Dermis blood vessel endothelial cell (primary cell): ENCODE measurements around the gene LGR5. TPM values are rescaled to one million over a fixed set of nuclear protein-coding genes. Genes with fewer than 3 reads are reported as not detected.

Source experiments
- DNase-seq: peaks from one replicate; pipeline ENCODE4 v3.0.0; 2010
- total RNA-seq: library from RNA; depleted of rRNA; stranded (reverse); fragments of >200 nt; gene quantifications from 2 replicates; pipeline ENCODE4 v1.2.3, GENCODE V29; 2014

Gene LGR5
- total RNA-seq, 1 donor from 2014 or later, result not detected

DNA sequence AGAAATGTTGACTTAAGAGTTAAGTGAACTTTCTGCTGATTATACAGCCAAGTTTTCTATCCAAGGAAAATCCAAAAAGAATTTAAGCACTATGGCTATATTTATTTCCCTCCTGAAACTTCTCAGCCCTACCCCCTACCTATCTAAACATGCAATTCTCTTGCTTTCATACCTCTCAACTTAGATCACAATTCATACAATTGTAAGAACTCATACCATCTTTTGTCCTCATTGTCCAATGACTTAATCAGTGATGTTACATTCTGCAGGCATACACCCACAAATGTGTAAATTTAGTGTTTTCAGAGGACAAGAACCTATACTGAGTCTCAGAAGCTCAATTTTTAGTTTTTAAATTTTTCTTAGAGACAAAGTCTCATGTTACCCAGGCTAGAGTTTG lies 161.9 kb downstream of the LGR5 start:
- no peak for DNase-seq

DNA sequence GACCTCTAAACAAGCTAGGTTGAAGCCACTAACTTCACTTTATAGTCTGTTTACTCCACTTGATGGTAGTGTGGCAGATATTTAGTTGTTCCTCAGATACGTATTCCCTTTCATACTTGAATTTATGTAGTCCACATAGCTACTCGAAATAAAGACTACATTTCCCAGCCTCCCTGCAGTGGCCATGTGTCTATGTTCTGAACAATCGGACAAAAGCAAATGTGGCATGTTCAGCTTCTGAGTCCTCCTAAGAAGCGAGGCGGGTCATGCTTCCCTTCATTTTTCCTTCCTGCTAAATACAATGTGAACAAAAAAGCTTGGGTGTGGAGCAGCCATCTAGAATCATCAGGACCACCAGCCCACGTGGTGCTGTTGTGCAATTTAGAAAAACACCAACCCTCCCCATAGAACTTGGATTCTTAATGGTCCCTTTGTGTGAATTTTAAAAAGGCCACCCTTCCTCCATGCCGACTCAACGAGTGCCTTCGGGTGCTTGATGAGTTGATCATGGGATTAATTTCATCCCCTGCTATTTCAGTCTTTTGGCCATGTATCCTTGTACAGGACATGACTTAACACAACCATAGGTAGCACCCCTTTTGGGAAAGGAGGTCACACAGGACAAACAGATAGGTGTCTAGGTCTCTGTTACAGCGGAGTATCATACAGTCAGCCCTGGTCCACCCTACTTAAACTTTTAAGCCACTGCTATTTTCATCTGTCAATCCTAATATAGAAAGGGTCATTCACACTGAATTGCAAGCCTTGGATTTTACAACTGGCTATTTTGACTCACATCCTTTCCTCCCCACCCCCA lies 163.4 kb downstream of the LGR5 start:
- peak; percentile 12 for DNase-seq

DNA sequence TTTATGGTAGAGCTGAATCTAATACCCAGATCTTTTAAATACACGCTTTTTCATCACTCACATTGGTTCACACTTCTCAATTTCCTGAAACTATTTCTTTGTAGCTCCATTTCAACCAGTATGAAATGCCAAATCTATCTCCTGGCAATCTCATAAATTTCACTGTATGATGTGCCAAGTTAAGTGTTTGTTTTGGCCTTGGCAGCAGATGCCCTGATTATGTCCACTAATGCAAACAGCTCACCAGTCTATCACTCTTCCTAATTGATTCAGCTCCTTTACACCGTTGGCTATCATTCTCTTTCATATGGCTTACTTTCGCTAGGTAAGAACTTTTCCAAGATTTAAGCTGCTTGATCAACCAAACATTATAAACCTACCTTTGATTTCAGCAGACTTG lies 165.4 kb downstream of the LGR5 start:
- DNase-seq, result no peak

- no peak for DNase-seq
These were observed 168.1 kb downstream of the LGR5 start for GRCh38 chr12:71607494-71608330.

DNA sequence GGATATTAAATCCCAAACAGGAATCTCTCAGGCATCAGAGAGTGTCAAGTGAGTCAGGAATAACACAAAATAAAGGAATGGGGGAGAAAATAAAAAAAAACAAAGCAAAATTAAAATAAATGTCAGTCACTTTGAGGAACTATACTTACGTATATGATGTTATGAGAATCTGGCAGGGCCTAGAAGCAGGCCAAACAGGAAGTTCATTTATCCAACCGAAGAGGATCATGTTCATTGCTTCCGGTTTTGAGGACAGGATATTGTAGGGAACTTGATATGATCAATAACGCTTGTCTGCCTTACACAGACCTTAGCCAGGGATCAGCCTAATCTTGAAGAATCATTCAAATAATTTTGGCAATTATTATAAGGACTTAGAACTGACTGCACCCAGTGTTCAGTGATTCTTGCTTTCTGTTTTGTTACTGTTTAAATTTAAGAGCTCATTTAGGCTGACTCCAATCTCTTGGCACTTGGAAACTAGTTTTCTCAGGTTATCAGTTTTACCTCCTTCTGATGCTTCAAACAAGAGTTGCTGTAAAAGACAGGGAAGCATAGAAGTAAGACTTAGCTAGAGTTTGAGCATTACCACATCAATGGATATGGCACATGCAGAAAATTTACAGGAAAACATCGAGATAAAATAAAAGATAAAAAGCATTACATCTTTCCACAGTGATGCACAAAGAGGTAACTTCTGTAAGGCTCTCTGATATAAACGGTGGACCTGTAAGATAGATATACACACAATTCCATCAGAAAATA lies 170.6 kb downstream of the LGR5 start:
- DNase-seq, result peak; percentile 5

- no peak for DNase-seq
These were observed 182.3 kb downstream of the LGR5 start for GRCh38 chr12:71621938-71622337.

DNA sequence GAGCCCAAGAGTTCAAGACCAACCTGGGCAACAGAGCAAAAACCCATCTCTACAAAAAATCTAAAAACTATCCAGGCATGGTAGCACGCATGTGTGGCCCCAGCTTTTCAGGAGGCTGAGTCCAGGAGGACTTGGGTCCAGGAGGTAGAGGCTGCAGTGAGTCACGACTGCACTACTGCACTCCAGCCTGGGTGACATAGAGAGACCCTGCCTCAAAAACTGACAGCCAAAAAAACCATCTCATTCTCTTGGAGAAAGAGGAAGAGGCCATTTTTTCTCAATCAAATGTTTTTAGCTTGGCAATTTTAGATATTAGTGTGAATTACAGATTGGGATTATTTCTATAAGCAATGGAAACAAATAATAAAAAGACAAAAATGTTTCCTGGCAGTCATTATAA lies 185.9 kb downstream of the LGR5 start:
- no peak for DNase-seq

- peak; percentile 61 for DNase-seq
These were observed 186.5 kb downstream of the LGR5 start for GRCh38 chr12:71626098-71626497.

DNA sequence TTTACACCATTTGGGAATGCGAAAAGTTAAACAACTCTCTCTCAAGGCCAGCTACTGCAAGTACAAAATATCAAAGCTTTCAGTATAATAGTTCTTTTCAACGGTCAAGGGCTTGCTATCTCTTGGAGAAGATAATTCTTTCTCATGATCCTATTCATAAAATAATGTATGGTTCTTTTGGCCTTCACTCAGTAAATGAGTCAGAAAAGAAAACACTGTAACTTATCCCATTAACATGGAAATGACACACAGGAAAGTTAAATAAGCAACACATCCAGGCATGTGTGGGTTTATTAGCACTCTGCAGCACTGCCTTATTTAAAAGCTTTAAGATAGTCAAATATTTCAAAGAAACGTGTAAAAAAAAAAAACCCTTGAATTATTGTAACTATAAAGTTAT lies 187.2 kb downstream of the LGR5 start:
- DNase-seq, result peak; percentile 68

- DNase-seq, result peak; percentile 11
These were observed 187.9 kb downstream of the LGR5 start for GRCh38 chr12:71627438-71628002.

Other genes starting within 250 kb of the LGR5 start
- gene ZFC3H1, start 224.1 kb downstream of the LGR5 start, total RNA-seq, result 22.8 and 32.5 TPM in 2 replicates
- gene THAP2, start 224.5 kb downstream of the LGR5 start, total RNA-seq, result 3.6 and 3.8 TPM in 2 replicates
- gene TMEM19, start 246.3 kb downstream of the LGR5 start, total RNA-seq, result 37.1 and 55.9 TPM in 2 replicates